Activated CD4-positive, alpha-beta T cell treated with anti-CD3 and anti-CD28 coated beads, Interleukin-2, amount 10 ng/mL, durations not matched to agents 7 days and 5 days (primary cell): ENCODE data around the gene DPH2. TPM values are rescaled to one million over a fixed set of nuclear protein-coding genes. Genes with fewer than 3 reads are reported as not detected.

Experiments used
- CTCF ChIA-PET: fragments of 350-600 bp; sonication (Branson Sonifier 250); formaldehyde crosslinking; loops from one replicate; lab custom pipeline; 2021; ENCODE audit warnings: antibody characterized with exemption; lab: Charles Lee
- POLR2A ChIA-PET: fragments of 350-600 bp; sonication (Branson Sonifier 250); formaldehyde crosslinking; loops from one replicate; lab custom pipeline; 2021; ENCODE audit warnings: antibody characterized with exemption; lab: Charles Lee
- DNase-seq: peaks from one replicate; pipeline ENCODE4 v3.0.0-alpha.2; 2020
- H3K27ac Mint-ChIP-seq: one replicate; pipeline ENCODE4 v1.8.0; 2021; ENCODE audit warnings: mild to moderate bottlenecking, moderate library complexity, mixed read lengths
- H3K27me3 Mint-ChIP-seq: one replicate; pipeline ENCODE4 v1.8.0; 2021; ENCODE audit warnings: mixed read lengths
- H3K36me3 Mint-ChIP-seq: one replicate; pipeline ENCODE4 v1.8.0; 2021; ENCODE audit warnings: low read depth, mixed read lengths
- H3K4me1 Mint-ChIP-seq: one replicate; pipeline ENCODE4 v1.8.0; 2021; ENCODE audit warnings: mixed read lengths
- H3K4me3 Mint-ChIP-seq: one replicate; pipeline ENCODE4 v1.8.0; 2021; ENCODE audit warnings: mild to moderate bottlenecking, moderate library complexity, mixed read lengths
- H3K9me3 Mint-ChIP-seq: one replicate; pipeline ENCODE4 v1.8.0; 2021; ENCODE audit warnings: mixed read lengths
- total RNA-seq, 2 experiments: library from RNA; stranded (reverse); gene quantifications; one replicate each; pipeline ENCODE4 v1.2.3, GENCODE V29; 2021

The DPH2 gene
- total RNA-seq, 2 experiments from 2014 or later: 28.0 to 30.0 TPM

DNA sequence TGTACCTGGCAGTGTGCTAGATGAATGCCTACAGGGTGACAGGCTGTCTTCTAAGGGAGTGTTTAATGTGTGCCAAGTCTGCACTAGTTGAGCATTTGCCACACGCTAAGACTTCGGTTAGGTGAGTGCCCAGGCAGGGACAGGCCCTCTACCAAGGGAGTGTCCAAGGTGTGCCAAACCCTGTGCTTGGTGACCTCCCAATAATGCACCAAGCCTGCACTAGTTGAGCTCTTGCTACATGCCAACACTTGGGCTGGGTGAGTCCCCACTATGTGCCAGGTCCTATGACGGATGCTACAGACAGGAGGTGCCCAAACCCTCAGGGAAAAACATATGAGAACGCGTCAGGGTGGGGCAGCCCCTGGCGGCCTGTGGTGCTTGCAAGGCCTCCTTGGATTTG, 50.7 kb downstream of the DPH2 start:
- Mint-ChIP-seq H3K9me3 (no peaks in the 10 kb centered on the region), H3K36me3 (no peaks in the 10 kb centered on the region), H3K4me3 (no peak overlapping the region), H3K27me3 (no peaks in the 10 kb centered on the region), H3K27ac (no peak overlapping the region), H3K4me1 (no peaks in the 10 kb centered on the region)
- ChIA-PET POLR2A (no interaction called here), CTCF (interaction anchor here (2.2 kb wide), 1 partner anchor 14 kb away, joined by 15 read pairs; no protein-coding TSS in a partner anchor)
- DNase-seq: no peak

DNA sequence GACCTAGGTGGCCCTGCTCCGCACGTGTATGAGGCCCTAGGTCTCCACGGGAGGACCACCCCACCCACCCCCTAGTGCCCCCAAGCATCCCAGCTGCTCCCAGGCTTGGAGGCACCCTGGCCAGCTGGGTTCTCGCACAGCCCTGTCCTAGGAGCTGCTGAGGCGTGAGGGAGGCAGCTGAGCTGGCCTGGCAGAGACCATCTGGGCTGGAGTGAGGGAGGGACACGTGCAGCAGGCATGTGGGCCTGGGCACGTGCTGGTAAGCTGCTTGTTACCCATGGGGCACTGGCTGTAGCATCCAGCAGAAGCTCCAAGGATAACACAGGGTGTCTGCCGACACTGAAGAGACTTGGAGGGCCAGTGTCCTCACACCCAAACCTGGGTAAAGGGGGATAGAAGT, 51.3 kb downstream of the DPH2 start:
- H3K27ac Mint-ChIP-seq: no peak overlapping the region
- H3K36me3 Mint-ChIP-seq: no peaks in the 10 kb centered on the region
- ChIA-PET CTCF (interaction anchor here (2.2 kb wide), 1 partner anchor 15 kb away, joined by 15 read pairs; no protein-coding TSS in a partner anchor), POLR2A (no interaction called here)
- no peaks in the 10 kb centered on the region for H3K4me1 Mint-ChIP-seq
- H3K27me3 Mint-ChIP-seq: no peaks in the 10 kb centered on the region
- no peak for DNase-seq
- no peak overlapping the region for H3K4me3 Mint-ChIP-seq
- no peaks in the 10 kb centered on the region for H3K9me3 Mint-ChIP-seq

DNA sequence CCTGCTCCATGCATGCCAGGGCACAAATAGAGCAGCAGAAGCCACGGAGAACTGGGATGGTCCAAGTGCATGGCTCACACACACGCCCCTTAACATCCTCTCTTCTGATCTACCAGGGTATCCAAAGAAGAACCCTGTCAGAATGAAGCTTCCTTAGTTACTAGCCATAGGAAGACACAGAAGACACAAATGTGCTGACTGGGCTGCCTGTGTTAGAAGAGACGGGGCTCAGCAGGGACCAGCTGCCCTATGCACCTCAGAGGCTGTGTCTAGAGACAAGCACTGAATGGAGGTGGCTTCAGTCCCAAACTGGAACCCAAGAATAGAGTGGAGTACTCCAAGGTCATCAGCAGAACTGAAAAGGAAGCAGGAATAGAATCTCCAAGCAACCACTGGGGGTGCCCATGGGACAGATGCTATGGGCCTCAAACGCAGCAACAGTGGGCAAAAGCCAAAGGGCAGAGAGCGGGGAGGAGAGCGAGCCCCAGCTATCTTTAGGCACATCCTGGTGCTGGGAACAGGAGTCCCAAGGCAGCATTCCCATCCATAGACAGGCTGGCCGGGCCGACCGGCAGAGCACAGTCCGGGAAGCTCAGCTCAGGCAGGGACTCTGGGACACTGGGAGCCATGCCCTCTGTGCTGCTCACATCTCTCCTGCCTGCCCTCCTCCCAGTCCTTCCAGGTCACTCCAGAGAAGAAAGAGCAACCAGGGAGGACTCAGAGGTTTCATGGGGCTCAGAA, 51.9 kb downstream of the DPH2 start:
- DNase-seq: no peak
- CTCF ChIA-PET: interaction anchor here (2.0 to 2.2 kb wide), 2 partner anchors 16 to 22 kb away, joined by 5 to 15 read pairs; no protein-coding TSS in a partner anchor
- Mint-ChIP-seq H3K36me3 (no peaks in the 10 kb centered on the region), H3K4me3 (no peak overlapping the region), H3K9me3 (no peaks in the 10 kb centered on the region), H3K27ac (no peak overlapping the region), H3K27me3 (no peaks in the 10 kb centered on the region), H3K4me1 (no peaks in the 10 kb centered on the region)
- POLR2A ChIA-PET: no interaction called here

Other genes with a start within 250 kb of the DPH2 start
- gene ARTN, start 36.2 kb upstream of the DPH2 start, total RNA-seq: under 1 TPM; 0.10 to 0.52 TPM
- 10 to 100 TPM; 22.0 to 27.2 TPM for gene IPO13, start 23.1 kb upstream of the DPH2 start, total RNA-seq
- gene ATP6V0B, start 5.0 kb downstream of the DPH2 start, total RNA-seq: 100 to 1,000 TPM in 1 of 2 experiments, 10 to 100 TPM in 1; 90.1 to 112 TPM
- gene B4GALT2, start 9.2 kb downstream of the DPH2 start, total RNA-seq: 1 to 10 TPM; 8.0 to 9.3 TPM
- 1 to 10 TPM in 1 of 2 experiments, under 1 TPM in 1; 0.71 to 1.3 TPM for gene CCDC24, start 21.6 kb downstream of the DPH2 start, total RNA-seq
- gene SLC6A9, start 61.5 kb downstream of the DPH2 start, total RNA-seq: 1 to 10 TPM; 4.0 to 4.8 TPM
- gene KLF17, start 148.8 kb downstream of the DPH2 start, total RNA-seq: not detected
- not detected for gene KLF18, start 171.6 kb downstream of the DPH2 start, total RNA-seq
- 10 to 100 TPM; 45.8 to 46.2 TPM for gene DMAP1, start 243.5 kb downstream of the DPH2 start, total RNA-seq